DMS114 treated with DMSO at 0.1 percent for 48 hours (cell line): Measurements from ENCODE around the gene CD276.
A peak's percentile ranks its signal among the peaks of the same experiment; 100 is the strongest.
"Not testable (repeated sequence)": the region's sequence is repeated elsewhere in the genome, so short reads cannot be mapped to it uniquely, and the experiment has no call there.

Experiments used
- DNase-seq: peaks from one replicate; lab custom pipeline; 2025; ENCODE audit not compliant: unreplicated experiment; lab: John Stamatoyannopoulos, UW

CD276 gene

GRCh38 chr15:73683777-73684580, at the start of gene CD276:
Gene CD276 (plus strand): TSS chr15:73684383. CDS start chr15:73699640, 15,257 bp downstream.
- peak; percentile 45 for DNase-seq

- no peak for DNase-seq
Observed at GRCh38 chr15:73637527-73637926, 46.7 kb upstream of the CD276 start.

GRCh38 chr15:73639464-73639863, 44.7 kb upstream of the CD276 start:
- DNase-seq, result not testable (repeated sequence)

GRCh38 chr15:73647259-73648013, 36.7 kb upstream of the CD276 start:
- DNase-seq, result no peak

- DNase-seq, result no peak
Observed at GRCh38 chr15:73648014-73648295, 36.2 kb upstream of the CD276 start.

GRCh38 chr15:73650416-73651126, 33.6 kb upstream of the CD276 start:
- DNase-seq, result no peak

- DNase-seq, result no peak
Observed at GRCh38 chr15:73654659-73655058, 29.5 kb upstream of the CD276 start.

GRCh38 chr15:73655724-73656123, 28.5 kb upstream of the CD276 start:
- no peak for DNase-seq

- no peak for DNase-seq
Observed at GRCh38 chr15:73658645-73659044, 25.5 kb upstream of the CD276 start.

GRCh38 chr15:73660455-73660854, 23.7 kb upstream of the CD276 start:
- DNase-seq, result no peak

GRCh38 chr15:73674587-73674986, 9.6 kb upstream of the CD276 start:
- no peak for DNase-seq

- peak; percentile 51 for DNase-seq
Observed at GRCh38 chr15:73677146-73677607, 7.0 kb upstream of the CD276 start.

- DNase-seq, result no peak
Observed at GRCh38 chr15:73677733-73678132, 6.5 kb upstream of the CD276 start.

- no peak for DNase-seq
Observed at GRCh38 chr15:73678498-73678897, 5.7 kb upstream of the CD276 start.

GRCh38 chr15:73679180-73679579, 5.0 kb upstream of the CD276 start:
- DNase-seq, result no peak

- no peak for DNase-seq
Observed at GRCh38 chr15:73679964-73680363, 4.2 kb upstream of the CD276 start.

- no peak for DNase-seq
Observed at GRCh38 chr15:73680549-73680948, 3.6 kb upstream of the CD276 start.

- no peak for DNase-seq
Observed at GRCh38 chr15:73681063-73681462, 3.1 kb upstream of the CD276 start.

GRCh38 chr15:73681856-73682599, 2.2 kb upstream of the CD276 start:
- DNase-seq, result no peak

GRCh38 chr15:73682600-73683090, 1.5 kb upstream of the CD276 start:
- DNase-seq, result no peak

- DNase-seq, result no peak
Observed at GRCh38 chr15:73683257-73683776, 866 bp upstream of the CD276 start.
